Liver (tissue), 3 donors: ENCODE measurements around the gene AHNAK2.

Source experiments
- GABPA ChIP-seq, 2 donors: IDR thresholded peaks in 1 of 2; conservative IDR thresholded peaks in 1 of 2; 2 replicates each; pipeline ENCODE4 v1.6.1; 2016; ENCODE audit warnings: antibody characterized with exemption in 2 of 2, mild to moderate bottlenecking in 1 of 2, moderate library complexity in 1 of 2
- JUND ChIP-seq, 2 donors: IDR thresholded peaks; 2 replicates each; pipeline ENCODE4 v1.6.1; 2016; ENCODE audit warnings: antibody characterized with exemption in 2 of 2
- RAD21 ChIP-seq, 2 donors: IDR thresholded peaks; 2 replicates each; pipeline ENCODE4 v1.6.1; 2016; ENCODE audit warnings: antibody characterized with exemption in 2 of 2, mild to moderate bottlenecking in 2 of 2
- REST ChIP-seq: IDR thresholded peaks from 2 replicates; pipeline ENCODE4 v1.6.1; 2016; ENCODE audit warnings: antibody characterized with exemption, mild to moderate bottlenecking
- RXRA ChIP-seq, 2 donors: IDR thresholded peaks; 2 replicates each; pipeline ENCODE4 v1.6.1; 2017 to 2018; ENCODE audit warnings: antibody characterized with exemption in 2 of 2, mild to moderate bottlenecking in 1 of 2
- SP1 ChIP-seq: IDR thresholded peaks from 2 replicates; pipeline ENCODE4 v1.6.1; 2018; ENCODE audit warnings: antibody characterized with exemption, mild to moderate bottlenecking
- TAF1 ChIP-seq: conservative IDR thresholded peaks from 2 replicates; pipeline ENCODE4 v1.6.1; 2016; ENCODE audit warnings: antibody characterized with exemption, mild to moderate bottlenecking
- YY1 ChIP-seq: IDR thresholded peaks from 2 replicates; pipeline ENCODE4 v1.6.1; 2016; ENCODE audit warnings: antibody characterized with exemption, mild to moderate bottlenecking
- TF ChIP-seq, protein P1 (sequence below): fragments of 150-350 bp; IDR thresholded peaks from 2 replicates; pipeline ENCODE4 v1.5.1; 2017; ENCODE audit warnings: improper control_type of control experiment, low read depth, low read length; ENCODE audit not compliant: missing input control
- TF ChIP-seq, protein P2 (sequence below): IDR thresholded peaks from 2 replicates; pipeline ENCODE4 v1.6.1; 2016; ENCODE audit warnings: antibody characterized with exemption
- TF ChIP-seq, protein P3 (sequence below): IDR thresholded peaks from 2 replicates; pipeline ENCODE4 v1.6.1; 2016; ENCODE audit warnings: antibody characterized with exemption
- donor health status: healthy.
- donor health status: healthy.

- TF ChIP-seq RAD21 (IDR thresholded peaks at IDR 0.05) (no peak), GABPA (IDR thresholded peaks at IDR 0.05 in 1 of 2, conservative IDR thresholded peaks at IDR 0.05 in 1 of 2) (no peak), YY1 (no peak), TAF1 (no peak), REST (no peak), RXRA (IDR thresholded peaks at IDR 0.05) (no peak), JUND (IDR thresholded peaks at IDR 0.05) (no peak), SP1 (no peak)
- TF ChIP-seq, protein P1, sequence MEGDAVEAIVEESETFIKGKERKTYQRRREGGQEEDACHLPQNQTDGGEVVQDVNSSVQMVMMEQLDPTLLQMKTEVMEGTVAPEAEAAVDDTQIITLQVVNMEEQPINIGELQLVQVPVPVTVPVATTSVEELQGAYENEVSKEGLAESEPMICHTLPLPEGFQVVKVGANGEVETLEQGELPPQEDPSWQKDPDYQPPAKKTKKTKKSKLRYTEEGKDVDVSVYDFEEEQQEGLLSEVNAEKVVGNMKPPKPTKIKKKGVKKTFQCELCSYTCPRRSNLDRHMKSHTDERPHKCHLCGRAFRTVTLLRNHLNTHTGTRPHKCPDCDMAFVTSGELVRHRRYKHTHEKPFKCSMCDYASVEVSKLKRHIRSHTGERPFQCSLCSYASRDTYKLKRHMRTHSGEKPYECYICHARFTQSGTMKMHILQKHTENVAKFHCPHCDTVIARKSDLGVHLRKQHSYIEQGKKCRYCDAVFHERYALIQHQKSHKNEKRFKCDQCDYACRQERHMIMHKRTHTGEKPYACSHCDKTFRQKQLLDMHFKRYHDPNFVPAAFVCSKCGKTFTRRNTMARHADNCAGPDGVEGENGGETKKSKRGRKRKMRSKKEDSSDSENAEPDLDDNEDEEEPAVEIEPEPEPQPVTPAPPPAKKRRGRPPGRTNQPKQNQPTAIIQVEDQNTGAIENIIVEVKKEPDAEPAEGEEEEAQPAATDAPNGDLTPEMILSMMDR = no peak
- TF ChIP-seq, protein P2, sequence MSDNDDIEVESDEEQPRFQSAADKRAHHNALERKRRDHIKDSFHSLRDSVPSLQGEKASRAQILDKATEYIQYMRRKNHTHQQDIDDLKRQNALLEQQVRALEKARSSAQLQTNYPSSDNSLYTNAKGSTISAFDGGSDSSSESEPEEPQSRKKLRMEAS = no peak
- TF ChIP-seq, protein P3, sequence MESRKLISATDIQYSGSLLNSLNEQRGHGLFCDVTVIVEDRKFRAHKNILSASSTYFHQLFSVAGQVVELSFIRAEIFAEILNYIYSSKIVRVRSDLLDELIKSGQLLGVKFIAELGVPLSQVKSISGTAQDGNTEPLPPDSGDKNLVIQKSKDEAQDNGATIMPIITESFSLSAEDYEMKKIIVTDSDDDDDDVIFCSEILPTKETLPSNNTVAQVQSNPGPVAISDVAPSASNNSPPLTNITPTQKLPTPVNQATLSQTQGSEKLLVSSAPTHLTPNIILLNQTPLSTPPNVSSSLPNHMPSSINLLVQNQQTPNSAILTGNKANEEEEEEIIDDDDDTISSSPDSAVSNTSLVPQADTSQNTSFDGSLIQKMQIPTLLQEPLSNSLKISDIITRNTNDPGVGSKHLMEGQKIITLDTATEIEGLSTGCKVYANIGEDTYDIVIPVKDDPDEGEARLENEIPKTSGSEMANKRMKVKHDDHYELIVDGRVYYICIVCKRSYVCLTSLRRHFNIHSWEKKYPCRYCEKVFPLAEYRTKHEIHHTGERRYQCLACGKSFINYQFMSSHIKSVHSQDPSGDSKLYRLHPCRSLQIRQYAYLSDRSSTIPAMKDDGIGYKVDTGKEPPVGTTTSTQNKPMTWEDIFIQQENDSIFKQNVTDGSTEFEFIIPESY = no peak
These were observed 3.3 kb downstream of the AHNAK2 start for GRCh38 chr14:104974665-104975390.
